SKM-1 (cell line): Measurements from ENCODE around the gene ZNF559.

Experiments used
- DNase-seq: peaks from one replicate; lab custom pipeline; 2025; ENCODE audit not compliant: unreplicated experiment; lab: John Stamatoyannopoulos, UW

Gene ZNF559

GRCh38 chr19:9353011-9353410 lies 29.0 kb downstream of the ZNF559 start:
- DNase-seq = no peak

- no peak for DNase-seq
Measured at GRCh38 chr19:9354651-9355050, 30.7 kb downstream of the ZNF559 start.

- no peak for DNase-seq
Measured at GRCh38 chr19:9362905-9363304, 38.9 kb downstream of the ZNF559 start, which contains the start of gene ZNF177. TSS of gene ZNF177 (plus strand) at chr19:9363013. CDS start at chr19:9378312, 15,299 bp downstream.

GRCh38 chr19:9370738-9371619 lies 47.0 kb downstream of the ZNF559 start:
- DNase-seq = no peak

- DNase-seq = no peak
Measured at GRCh38 chr19:9381361-9381785, 57.4 kb downstream of the ZNF559 start.
